ENCODE data around the gene CTSS.
"Not testable (repeated sequence)": the region's sequence is repeated elsewhere in the genome, so short reads cannot be mapped to it uniquely, and the experiment has no call there.

CTSS gene

GRCh38 chr1:150765296-150765976, at the start of gene CTSS:
Gene CTSS (minus strand): TSS chr1:150765778. CDS start chr1:150764763, 1,015 bp downstream.
- peak; percentile 45 for DNase-seq

GRCh38 chr1:150813028-150813707, 47.6 kb upstream of the CTSS start:
- DNase-seq, result no peak

- DNase-seq, result no peak
Measured at GRCh38 chr1:150810958-150811659, 45.5 kb upstream of the CTSS start.

GRCh38 chr1:150809651-150810050, 44.1 kb upstream of the CTSS start:
- DNase-seq, result no peak

GRCh38 chr1:150808846-150809245, 43.3 kb upstream of the CTSS start:
- DNase-seq, result no peak

- DNase-seq, result no peak
Measured at GRCh38 chr1:150808121-150808520, 42.5 kb upstream of the CTSS start, which contains the start of gene CTSK. Gene CTSK (minus strand): TSS chr1:150808260. CDS start chr1:150806805, 1,455 bp downstream.

- no peak for DNase-seq
Measured at GRCh38 chr1:150807249-150808023, 41.9 kb upstream of the CTSS start.

GRCh38 chr1:150805899-150806298, 40.3 kb upstream of the CTSS start:
- DNase-seq, result no peak

GRCh38 chr1:150804671-150805070, 39.1 kb upstream of the CTSS start:
- no peak for DNase-seq

GRCh38 chr1:150799089-150799488, 33.5 kb upstream of the CTSS start:
- no peak for DNase-seq

GRCh38 chr1:150798525-150798924, 32.9 kb upstream of the CTSS start:
- DNase-seq, result no peak

GRCh38 chr1:150796374-150796773, 30.8 kb upstream of the CTSS start:
- DNase-seq, result no peak

GRCh38 chr1:150793778-150794177, 28.2 kb upstream of the CTSS start:
- DNase-seq, result not testable (repeated sequence)

- DNase-seq, result no peak
Measured at GRCh38 chr1:150793221-150793620, 27.6 kb upstream of the CTSS start.

GRCh38 chr1:150791585-150791984, 26.0 kb upstream of the CTSS start:
- DNase-seq, result no peak

GRCh38 chr1:150789396-150789795, 23.8 kb upstream of the CTSS start:
- no peak for DNase-seq

- no peak for DNase-seq
Measured at GRCh38 chr1:150788946-150789345, 23.4 kb upstream of the CTSS start.

- no peak for DNase-seq
Measured at GRCh38 chr1:150787455-150787854, 21.9 kb upstream of the CTSS start.

- no peak for DNase-seq
Measured at GRCh38 chr1:150780510-150780909, 14.9 kb upstream of the CTSS start.

GRCh38 chr1:150778409-150778808, 12.8 kb upstream of the CTSS start:
- DNase-seq, result no peak

GRCh38 chr1:150777544-150777943, 12.0 kb upstream of the CTSS start:
- no peak for DNase-seq

GRCh38 chr1:150775931-150776505, 10.4 kb upstream of the CTSS start:
- not testable (repeated sequence) for DNase-seq

- DNase-seq, result no peak
Measured at GRCh38 chr1:150775276-150775675, 9.7 kb upstream of the CTSS start.
